A549 treated with GW870086 at 1 μM for 4 hours (cell line): ENCODE data around the gene CNTFR. TPM values are rescaled to one million over a fixed set of nuclear protein-coding genes. Genes with fewer than 3 reads are reported as not detected.

Source experiments
- total RNA-seq: library from RNA; stranded (reverse); fragments of 200-300 nt; extraction: Qiagen RNA extraction; gene quantifications from 5 replicates; pipeline ENCODE4 v1.2.3, GENCODE V29; 2022; ENCODE audit warnings: low read depth

Gene CNTFR, protein sequence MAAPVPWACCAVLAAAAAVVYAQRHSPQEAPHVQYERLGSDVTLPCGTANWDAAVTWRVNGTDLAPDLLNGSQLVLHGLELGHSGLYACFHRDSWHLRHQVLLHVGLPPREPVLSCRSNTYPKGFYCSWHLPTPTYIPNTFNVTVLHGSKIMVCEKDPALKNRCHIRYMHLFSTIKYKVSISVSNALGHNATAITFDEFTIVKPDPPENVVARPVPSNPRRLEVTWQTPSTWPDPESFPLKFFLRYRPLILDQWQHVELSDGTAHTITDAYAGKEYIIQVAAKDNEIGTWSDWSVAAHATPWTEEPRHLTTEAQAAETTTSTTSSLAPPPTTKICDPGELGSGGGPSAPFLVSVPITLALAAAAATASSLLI
- total RNA-seq: 0.10 to 0.24 TPM (median 0.12 TPM) in 3 of 5 replicates, not detected in the others

DNA sequence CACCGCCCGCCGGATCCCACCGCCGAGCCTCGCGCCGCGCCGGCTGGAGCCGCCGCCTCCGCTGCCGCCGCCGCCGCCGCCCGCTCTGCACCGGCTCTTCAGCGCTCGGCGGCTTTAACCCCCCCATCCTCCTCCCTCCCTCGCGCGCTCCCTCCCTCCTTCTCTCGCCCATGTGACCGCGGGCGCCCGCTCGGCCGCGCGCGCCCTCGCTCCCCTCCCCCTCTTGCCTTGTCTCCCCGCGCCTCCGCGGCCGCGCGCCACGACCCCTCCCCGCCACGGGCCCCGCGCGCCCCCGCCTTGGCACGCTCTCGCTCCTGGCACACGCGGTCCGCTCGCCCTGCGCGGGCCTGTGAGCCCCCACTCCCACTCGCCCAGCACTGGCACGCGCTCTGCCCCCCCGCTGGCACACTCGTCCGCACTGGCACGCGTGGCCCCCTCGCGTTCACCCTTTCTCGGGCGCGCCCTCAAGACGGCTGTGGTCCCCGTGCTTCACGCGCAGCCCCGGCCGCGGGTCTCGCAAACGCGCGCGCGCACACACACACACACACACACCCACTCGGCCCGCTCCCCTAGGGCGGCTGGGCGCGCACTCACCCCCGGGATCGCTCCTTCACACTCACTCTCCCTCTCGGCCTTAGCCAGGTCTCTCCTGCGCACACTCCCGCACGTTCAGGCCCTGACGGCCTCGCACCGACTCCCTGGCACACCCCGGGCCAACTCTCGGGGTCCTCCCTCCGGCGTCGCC lies at the start of gene CNTFR:
TSS of gene CNTFR (minus strand) at position 89 of the 745 bp plus-strand sequence. CDS start 20,743 bp downstream, outside the sequence.

DNA sequence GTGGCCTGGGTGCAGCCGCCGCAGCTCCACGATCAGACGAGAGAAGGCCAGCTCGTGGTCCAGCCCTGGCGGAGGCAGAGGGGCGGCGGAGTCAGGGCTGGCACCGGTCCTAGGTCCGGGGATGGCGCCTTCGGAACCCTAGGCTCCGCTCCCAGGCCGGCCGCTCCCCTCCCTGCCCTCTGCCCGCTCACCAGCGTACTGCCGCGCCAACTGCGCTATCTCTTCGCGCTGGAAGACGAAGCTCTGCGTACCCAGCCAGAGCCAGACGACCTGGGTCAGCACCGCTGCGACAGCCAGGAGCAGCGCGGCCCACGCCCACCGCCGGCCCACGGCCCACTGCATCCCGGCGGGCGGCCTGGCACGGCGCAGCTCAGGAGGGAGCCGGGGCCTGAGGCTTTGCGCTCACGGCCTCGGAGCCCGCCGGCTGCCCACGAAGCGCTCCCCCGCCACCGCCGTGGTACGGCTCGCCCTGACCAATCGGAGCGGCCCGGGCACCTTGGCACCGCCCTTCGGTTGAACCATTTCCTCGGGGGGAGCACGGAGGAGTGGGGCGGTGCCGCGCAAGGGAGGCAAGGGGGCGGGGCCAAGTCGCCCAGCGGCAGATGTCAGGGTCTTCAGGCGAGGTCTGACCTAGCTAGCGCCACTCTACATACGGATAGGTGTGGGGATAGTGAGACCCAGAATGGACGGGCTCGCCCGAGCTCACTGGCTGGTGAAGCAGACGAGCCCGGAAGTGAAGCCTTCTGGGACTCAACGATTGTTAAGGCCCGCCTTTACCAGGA lies 48.0 kb upstream of the CNTFR start, which contains the start of gene SIGMAR1:
TSS of gene SIGMAR1 (minus strand) at position 432 of the 782 bp plus-strand sequence. CDS start at position 342, 90 bp downstream.

DNA sequence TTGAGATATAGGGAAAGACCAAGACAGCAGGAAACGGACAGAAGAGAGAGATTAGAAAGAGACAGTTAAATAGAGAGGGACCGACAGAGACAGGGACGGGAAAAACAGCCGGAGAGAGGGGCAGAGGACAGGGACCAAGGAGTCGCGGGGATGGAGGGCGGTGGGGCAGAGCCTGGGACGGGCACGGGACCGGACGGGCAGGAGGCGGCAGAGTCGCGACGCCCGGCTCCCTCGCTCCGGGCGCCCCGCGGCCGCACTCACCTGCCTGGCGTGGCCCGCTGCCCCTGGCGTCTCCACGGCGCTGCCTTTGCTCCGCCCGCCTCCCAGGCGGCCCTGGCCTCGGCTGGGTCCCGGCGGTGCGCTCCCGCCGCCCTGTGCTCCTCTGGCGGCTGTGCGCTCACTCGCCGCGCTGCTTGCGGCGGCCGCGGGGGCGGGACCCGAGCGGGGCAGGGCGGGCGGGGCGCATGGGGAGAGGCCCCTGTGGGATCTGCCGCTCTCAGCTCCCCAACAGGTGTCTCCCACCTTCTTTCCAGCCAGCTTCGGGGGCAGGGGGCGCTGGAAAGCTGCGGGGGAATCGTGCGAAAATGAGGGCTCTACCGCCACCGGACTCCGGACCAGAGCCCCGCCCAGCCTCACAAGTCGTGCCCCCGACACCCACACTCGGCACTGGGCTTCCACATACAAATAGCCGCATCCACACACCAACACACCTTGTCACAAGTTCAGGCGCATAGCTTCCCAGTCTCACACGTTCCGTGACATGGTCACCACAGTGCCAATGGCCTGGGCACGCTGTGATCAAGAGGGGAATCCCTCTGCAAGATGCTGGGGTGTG lies 39.3 kb upstream of the CNTFR start, which contains the start of gene ARID3C:
TSS of gene ARID3C (minus strand) at position 411 of the 835 bp plus-strand sequence. CDS start 1,052 bp downstream, outside the sequence.

DNA sequence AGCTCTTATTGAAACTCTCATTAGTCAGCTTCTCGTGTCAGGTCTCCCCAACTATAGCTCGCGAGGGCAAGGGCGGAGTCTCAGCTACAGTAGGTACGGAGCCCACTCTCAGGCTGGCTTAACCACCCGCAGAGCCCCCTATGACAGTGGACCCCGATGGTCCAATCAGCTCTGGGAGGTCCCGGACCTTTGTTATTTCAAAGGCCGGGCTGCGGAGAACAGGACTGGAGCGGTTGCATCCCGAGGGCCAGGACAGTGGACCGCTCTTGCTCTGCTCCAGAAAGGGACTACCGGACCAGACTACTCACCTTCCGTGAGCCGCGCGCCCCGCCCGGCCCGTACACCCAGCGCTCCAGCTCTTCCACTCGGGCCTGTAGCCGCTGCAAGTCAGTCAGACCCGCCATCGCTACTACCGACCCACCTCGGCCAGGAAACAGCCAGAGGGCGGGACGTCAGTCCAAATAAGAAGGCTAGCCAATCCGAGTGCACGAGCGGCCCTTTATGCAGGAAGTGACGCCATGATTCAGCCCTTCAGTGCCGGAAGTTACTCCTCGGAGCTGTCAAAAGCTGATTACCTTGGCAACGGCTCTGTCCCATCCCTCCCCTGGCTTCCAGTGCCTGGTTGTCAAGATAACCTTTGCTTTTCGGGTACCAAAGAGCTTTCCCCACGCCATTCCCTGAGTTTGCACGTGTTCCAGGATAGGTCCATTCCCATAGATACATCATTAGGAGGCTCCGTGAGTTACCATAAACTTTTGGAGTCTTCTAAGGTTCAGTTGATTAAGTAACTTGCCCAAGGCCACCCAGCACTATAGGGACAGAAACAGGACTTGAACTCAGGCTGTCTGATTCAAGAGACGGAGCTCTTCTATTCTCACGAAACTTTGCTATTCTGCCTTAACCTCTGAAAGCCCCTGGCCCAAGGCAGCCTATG lies 30.8 kb upstream of the CNTFR start, which contains the start of gene DCTN3:
TSS of gene DCTN3 (minus strand) at position 435 of the 934 bp plus-strand sequence. CDS start at position 404, 31 bp downstream.

DNA sequence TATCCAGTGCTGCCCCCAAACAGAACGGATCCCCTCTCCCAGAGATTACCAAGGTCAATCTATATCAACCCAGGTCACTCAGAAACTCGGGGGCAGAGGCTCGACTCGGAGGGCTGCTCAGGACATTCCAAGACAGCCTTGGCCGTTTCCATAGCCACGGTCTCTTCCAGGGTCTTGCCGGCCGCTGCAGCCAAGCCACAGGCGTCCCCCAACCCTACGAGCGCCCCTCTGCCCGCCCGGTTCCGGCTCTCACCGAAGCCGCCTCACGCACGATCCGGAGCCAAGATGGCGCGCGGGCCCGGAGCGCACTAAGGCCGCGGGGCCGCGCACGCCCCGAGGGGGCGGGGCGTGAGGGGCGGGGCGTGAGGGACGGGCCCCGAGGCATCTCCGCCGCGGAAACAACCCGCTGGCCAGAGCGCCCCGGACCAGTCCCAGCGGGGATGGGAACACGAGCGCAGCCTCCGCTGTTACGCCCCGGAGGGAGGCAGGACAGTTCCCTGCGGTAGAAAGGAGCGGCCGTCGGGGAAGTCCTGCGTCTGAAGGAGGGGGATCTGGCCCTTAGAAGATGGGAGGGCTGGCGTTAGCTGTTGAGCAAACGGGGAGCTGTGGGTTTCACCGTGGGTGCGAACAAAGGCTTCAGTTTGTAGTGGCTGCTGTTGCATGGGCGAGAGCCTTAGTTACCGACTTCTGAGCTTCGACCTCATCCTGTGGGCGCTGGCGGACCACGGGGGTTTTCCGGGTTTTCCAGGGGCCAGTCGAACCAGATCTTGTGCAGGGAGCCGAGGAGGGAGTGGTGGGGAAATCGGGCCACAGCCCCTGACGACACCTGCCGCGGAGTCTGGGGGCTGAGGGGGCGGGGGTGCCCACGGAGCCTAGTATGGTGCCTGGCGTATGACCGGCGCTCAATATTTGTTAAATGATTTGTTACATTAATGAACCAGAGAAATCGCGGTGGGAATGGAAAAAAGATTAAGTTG lies 22.6 kb upstream of the CNTFR start, which contains the start of gene RPP25L:
TSS of gene RPP25L (minus strand) at position 287 of the 977 bp plus-strand sequence. CDS start 801 bp downstream, outside the sequence.

DNA sequence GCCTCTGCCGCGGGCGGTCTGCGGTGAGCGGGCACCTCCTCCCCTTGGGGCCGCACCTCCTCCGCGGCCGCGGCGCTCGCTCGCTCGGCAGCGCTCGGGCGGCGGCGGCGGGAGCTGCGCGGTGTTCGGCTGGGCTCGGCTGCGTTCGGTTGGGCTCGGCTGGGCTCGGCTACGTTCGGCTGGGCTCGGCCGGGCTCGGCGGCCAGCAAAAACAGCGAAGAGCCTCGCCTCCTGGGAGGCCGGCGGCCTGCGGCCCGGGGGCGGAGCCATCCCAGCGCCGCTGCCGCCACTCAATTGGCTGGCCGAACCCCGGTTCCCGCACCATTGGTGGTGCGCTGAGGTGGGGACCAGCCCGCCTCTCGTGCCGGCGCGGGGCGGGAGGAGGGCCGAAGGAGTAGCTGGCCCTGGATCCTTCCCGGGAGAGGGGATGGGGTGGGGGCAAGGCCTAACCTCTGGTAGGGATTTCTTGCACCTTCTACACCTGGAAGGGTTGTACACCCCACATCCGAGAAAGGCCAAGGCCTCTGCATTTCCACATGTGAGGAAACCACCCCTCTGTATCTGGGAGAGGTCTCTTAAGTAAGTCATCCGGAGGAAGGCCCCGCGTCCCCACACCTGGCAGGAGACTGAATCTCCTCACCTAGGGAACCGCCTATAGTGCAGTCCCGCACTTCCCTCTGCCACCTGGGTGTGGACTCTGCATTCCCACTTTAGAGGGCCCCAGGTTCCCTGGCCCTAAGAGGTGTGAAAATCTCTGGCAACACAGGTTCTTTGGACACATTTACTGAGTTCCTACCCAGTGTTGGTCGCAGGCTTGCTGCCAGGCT lies 66.3 kb downstream of the CNTFR start, which contains the start of gene ENHO:
TSS of gene ENHO (minus strand) at position 20 of the 827 bp plus-strand sequence. CDS start 1,295 bp downstream, outside the sequence.

Other genes with a start within 250 kb of the CNTFR start
- 3.3 to 5.2 TPM (median 4.6 TPM) in 5 replicates for gene MYORG, start 212.8 kb downstream of the CNTFR start, total RNA-seq
- gene FAM219A, start 131.2 kb downstream of the CNTFR start, total RNA-seq: 14.8 to 18.2 TPM (median 17.1 TPM) in 5 replicates
- 0.17 to 0.65 TPM (median 0.25 TPM) in 5 replicates for gene DNAI1, start 130.9 kb downstream of the CNTFR start, total RNA-seq
- 0.88 to 2.9 TPM (median 2.0 TPM) in 5 replicates for gene ENHO, start 66.7 kb downstream of the CNTFR start, total RNA-seq
- gene RPP25L, start 22.4 kb upstream of the CNTFR start, total RNA-seq: 40.9 to 44.7 TPM (median 43.1 TPM) in 5 replicates
- gene DCTN3, start 30.8 kb upstream of the CNTFR start, total RNA-seq: 104 to 115 TPM (median 110 TPM) in 5 replicates
- 0.15 to 0.41 TPM (median 0.21 TPM) in 4 of 5 replicates, not detected in the other for gene ARID3C, start 39.3 kb upstream of the CNTFR start, total RNA-seq
- gene SIGMAR1, start 48.1 kb upstream of the CNTFR start, total RNA-seq: 158 to 188 TPM (median 185 TPM) in 5 replicates
- 15.3 to 18.8 TPM (median 16.8 TPM) in 5 replicates for gene GALT, start 57.0 kb upstream of the CNTFR start, total RNA-seq
- 5.2 to 7.0 TPM (median 5.7 TPM) in 5 replicates for gene IL11RA, start 62.5 kb upstream of the CNTFR start, total RNA-seq
- 0.19 TPM in 1 of 5 replicates, not detected in the others for gene CCL27, start 72.9 kb upstream of the CNTFR start, total RNA-seq
- not detected in 5 replicates for gene CCL19, start 101.6 kb upstream of the CNTFR start, total RNA-seq
- not detected in 5 replicates for gene CCL21, start 120.4 kb upstream of the CNTFR start, total RNA-seq